B cell (primary cell): ENCODE data around the gene UNC5B.

Experiments
- EZH2 ChIP-seq: IDR thresholded peaks from 2 replicates; pipeline ENCODE4 v1.6.1; 2012; ENCODE audit warnings: borderline replicate concordance, low read depth, mild to moderate bottlenecking, moderate library complexity, low read length; ENCODE audit not compliant: insufficient read depth, poor library complexity, severe bottlenecking
- TF ChIP-seq, protein P1 (sequence below): fragments of 200-600 bp; IDR thresholded peaks from one replicate; pipeline ENCODE4 v1.8.0; 2022; ENCODE audit warnings: antibody characterized with exemption, mild to moderate bottlenecking

DNA sequence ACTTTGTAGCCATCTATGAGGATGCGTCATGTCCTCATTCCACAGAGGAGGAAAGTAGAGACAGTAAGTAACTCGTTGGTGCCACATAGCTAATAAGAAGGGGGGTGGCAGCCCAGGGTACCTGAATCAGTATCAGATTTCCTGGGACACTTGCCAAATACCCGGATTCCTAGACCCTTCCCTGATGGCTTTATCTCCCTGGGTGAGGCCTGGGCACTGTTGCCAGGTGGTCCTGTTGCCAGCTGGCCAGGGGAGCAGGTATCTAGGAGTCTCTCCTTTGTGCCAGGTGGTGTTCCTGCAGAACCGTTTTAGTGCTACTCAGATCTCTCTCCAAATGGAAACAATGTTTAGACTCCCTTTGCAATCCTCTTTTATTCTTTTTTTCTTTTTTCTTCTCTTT, 119.4 kb downstream of the UNC5B start:
- TF ChIP-seq, protein P1, sequence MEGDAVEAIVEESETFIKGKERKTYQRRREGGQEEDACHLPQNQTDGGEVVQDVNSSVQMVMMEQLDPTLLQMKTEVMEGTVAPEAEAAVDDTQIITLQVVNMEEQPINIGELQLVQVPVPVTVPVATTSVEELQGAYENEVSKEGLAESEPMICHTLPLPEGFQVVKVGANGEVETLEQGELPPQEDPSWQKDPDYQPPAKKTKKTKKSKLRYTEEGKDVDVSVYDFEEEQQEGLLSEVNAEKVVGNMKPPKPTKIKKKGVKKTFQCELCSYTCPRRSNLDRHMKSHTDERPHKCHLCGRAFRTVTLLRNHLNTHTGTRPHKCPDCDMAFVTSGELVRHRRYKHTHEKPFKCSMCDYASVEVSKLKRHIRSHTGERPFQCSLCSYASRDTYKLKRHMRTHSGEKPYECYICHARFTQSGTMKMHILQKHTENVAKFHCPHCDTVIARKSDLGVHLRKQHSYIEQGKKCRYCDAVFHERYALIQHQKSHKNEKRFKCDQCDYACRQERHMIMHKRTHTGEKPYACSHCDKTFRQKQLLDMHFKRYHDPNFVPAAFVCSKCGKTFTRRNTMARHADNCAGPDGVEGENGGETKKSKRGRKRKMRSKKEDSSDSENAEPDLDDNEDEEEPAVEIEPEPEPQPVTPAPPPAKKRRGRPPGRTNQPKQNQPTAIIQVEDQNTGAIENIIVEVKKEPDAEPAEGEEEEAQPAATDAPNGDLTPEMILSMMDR: no peak
- no peak for TF ChIP-seq EZH2
